Activated T-cell treated with anti-CD3 and anti-CD28 coated beads, Interleukin-2, amount 50 U/mL, for 72 hours (primary cell): Measurements from ENCODE around the gene SF3B3. TPM values are rescaled to one million over a fixed set of nuclear protein-coding genes. Genes with fewer than 3 reads are reported as not detected.
"Not testable (repeated sequence)": the region's sequence is repeated elsewhere in the genome, so short reads cannot be mapped to it uniquely, and the experiment has no call there.

Source experiments
- ATAC-seq, 2 donors: fragments of 150-1000 bp; cut with Tn5 transposase; replicated peaks in 1 of 2; 2 replicates each; pipeline ENCODE4 v1.10.0; 2021; ENCODE audit warnings: moderate library complexity in 2 of 2, mild to moderate bottlenecking in 1 of 2
- DNase-seq, 2 donors: peaks; one replicate each; pipeline ENCODE4 v3.0.0; 2021 to 2022; ENCODE audit warnings: mixed read lengths in 1 of 2
- H3K27ac Mint-ChIP-seq: one replicate; pipeline ENCODE4 v1.8.0; 2022; ENCODE audit warnings: mild to moderate bottlenecking, moderate library complexity, mixed read lengths
- H3K27me3 Mint-ChIP-seq: one replicate; pipeline ENCODE4 v1.8.0; 2022; ENCODE audit warnings: low read depth, mixed read lengths
- H3K36me3 Mint-ChIP-seq, 2 donors: one replicate each; pipeline ENCODE4 v1.8.0; 2022; ENCODE audit warnings: mixed read lengths in 2 of 2, mild to moderate bottlenecking in 1 of 2; ENCODE audit not compliant: insufficient read depth in 2 of 2
- H3K4me1 Mint-ChIP-seq: one replicate; pipeline ENCODE4 v1.8.0; 2022; ENCODE audit warnings: low read depth, mixed read lengths
- H3K4me3 Mint-ChIP-seq, 2 donors: one replicate each; pipeline ENCODE4 v1.8.0; 2022; ENCODE audit warnings: mild to moderate bottlenecking in 2 of 2, mixed read lengths in 2 of 2, moderate library complexity in 2 of 2
- H3K9me3 Mint-ChIP-seq, 2 donors: one replicate each; pipeline ENCODE4 v1.8.0; 2022; ENCODE audit warnings: mixed read lengths in 2 of 2
- total RNA-seq, 2 donors: library from RNA; stranded (reverse); gene quantifications; one replicate each; pipeline ENCODE4 v1.2.3, GENCODE V29; 2022

Gene SF3B3
- total RNA-seq, 2 donors from 2014 or later = 302 to 309 TPM

DNA sequence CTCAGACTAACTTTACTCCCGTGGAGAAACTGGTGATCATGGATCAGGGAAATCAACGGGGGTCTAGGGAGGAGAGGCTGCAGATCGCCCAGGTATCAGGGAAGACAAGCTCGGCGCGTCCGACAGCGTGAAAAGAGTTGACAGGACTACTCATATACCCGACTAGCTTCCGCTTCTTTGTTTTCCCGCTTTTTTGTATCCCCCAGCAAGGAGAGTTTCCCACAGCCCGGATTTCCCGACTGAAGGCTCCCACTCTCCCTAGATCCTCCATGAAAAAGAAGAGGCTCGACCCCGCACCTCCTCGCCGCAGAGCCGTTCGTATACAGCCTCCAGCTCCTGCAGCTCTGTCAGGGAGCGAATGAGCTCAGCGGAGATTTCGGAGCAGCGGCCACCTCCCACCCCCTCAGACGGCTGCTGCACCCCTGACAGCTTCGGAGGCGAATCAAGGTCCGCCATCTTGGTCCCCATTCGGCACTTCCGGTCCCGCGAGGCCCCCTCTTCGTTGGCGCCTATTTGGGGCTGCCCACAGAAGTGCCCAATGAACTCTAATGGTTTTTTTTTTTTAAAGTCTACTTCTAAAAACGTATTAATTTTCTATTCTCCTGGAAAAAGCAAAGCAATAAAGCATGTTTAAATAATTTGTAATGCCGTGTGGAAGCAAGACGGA lies 407 bp upstream of the SF3B3 start, which contains the start of gene COG4:
COG4 (minus strand) TSS at position 479 of the 667 bp plus-strand sequence; CDS start at position 468, 11 bp downstream.
- H3K36me3 Mint-ChIP-seq = peaks cover 21 to 32% of the 10 kb centered on the region in 2 donors
- H3K4me3 Mint-ChIP-seq = peak within 1 kb of the TSS; percentile 95 to 98
- DNase-seq (peak; percentile 92 to 95), ATAC-seq (peak; percentile 82 to 84)
- H3K9me3 Mint-ChIP-seq = no peaks in the 10 kb centered on the region
- no peaks in the 10 kb centered on the region for H3K27me3 Mint-ChIP-seq
- peak within 1 kb of the TSS; percentile 100 for H3K27ac Mint-ChIP-seq
- peaks cover 61% of the 10 kb centered on the region for H3K4me1 Mint-ChIP-seq

DNA sequence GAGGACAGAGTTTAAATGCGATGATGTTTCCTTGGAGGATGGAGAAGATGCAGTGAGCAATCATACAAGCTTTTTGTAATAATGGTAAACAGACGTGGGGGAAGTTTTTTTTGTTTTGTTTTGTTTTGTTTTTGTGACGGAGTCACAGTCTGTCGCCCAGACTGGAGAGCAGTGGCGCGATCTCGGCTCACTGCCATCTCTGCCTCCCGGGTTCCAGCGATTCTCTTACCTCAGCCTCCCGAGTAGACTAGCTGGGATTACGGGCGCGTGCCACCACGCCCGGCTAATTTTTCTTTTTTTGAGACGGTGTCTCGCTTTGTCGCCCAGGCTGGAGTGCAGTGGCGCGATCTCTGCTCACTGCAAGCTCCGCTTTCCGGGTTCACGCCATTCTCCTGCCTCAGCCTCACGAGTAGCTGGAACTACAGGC lies 796 bp downstream of the SF3B3 start:
- Mint-ChIP-seq H3K4me1 (peaks cover 73% of the 10 kb centered on the region), H3K36me3 (peaks cover 23 to 42% of the 10 kb centered on the region in 2 donors), H3K27ac (peak overlapping the region; percentile 100), H3K4me3 (peak overlapping the region; percentile 95 to 98)
- not testable (repeated sequence) for ATAC-seq, H3K27me3 Mint-ChIP-seq, H3K9me3 Mint-ChIP-seq
- peak; percentile 25 to 29 for DNase-seq

DNA sequence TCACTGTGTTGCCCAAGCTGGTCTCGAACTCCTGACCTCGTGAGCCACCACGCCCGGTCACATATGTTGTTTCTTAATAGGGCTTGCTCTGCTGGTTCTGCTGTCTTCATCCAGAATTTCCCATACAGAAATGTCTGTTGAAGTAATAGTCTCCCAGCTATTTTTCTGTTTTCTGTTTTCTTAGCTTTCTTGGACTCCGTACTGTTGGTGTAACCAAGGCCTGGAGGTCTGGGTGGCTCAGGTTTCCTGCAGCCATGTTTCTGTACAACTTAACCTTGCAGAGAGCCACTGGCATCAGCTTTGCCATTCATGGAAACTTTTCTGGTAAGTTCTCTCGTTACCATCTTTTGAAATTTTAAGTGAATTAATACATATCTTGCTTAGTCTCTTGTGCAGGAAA lies 2.8 kb downstream of the SF3B3 start:
- DNase-seq (no peak), ATAC-seq (no peak)
- Mint-ChIP-seq H3K9me3 (no peaks in the 10 kb centered on the region), H3K4me3 (peak overlapping the region; percentile 83 to 98), H3K4me1 (peaks cover 69% of the 10 kb centered on the region), H3K36me3 (peaks cover 27 to 49% of the 10 kb centered on the region in 2 donors), H3K27me3 (no peaks in the 10 kb centered on the region), H3K27ac (peak overlapping the region; percentile 92)

DNA sequence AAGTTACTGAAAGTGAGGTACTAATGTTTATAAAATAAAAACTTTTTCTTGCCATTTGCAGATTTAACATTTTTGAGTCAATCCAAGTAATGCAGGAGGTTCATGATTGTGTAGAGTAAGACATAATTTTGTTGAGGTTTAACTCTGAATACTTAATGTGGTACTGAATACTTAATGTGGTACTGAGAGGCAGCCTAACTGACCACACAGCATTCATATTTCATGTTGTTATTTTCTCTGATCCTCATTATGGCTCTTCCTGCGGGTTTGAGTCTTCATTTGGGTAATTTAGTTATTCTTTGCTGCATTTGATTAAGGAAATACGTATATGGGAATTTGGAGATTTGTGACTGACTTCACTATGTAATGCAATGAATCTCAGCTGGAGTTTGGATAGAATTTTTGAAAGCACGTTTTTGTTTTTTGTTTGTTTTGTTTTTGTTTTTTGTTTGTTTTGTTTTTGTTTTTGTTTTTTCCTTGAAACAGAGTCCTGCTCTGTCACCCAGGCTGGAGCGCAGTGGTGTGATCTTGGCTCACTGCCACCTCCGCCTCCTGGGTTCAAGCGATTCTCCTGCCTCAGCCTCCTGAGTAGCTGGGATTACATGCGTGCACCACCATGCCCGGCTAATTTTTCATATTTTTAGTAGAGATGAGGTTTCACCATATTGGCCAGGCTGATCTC lies 3.8 kb downstream of the SF3B3 start:
- Mint-ChIP-seq H3K27me3 (no peaks in the 10 kb centered on the region), H3K4me3 (peak overlapping the region; percentile 83 to 98), H3K4me1 (peaks cover 65% of the 10 kb centered on the region), H3K9me3 (no peaks in the 10 kb centered on the region), H3K36me3 (peaks cover 28 to 56% of the 10 kb centered on the region in 2 donors), H3K27ac (peak overlapping the region; percentile 92)
- DNase-seq = no peak
- ATAC-seq = no peak

DNA sequence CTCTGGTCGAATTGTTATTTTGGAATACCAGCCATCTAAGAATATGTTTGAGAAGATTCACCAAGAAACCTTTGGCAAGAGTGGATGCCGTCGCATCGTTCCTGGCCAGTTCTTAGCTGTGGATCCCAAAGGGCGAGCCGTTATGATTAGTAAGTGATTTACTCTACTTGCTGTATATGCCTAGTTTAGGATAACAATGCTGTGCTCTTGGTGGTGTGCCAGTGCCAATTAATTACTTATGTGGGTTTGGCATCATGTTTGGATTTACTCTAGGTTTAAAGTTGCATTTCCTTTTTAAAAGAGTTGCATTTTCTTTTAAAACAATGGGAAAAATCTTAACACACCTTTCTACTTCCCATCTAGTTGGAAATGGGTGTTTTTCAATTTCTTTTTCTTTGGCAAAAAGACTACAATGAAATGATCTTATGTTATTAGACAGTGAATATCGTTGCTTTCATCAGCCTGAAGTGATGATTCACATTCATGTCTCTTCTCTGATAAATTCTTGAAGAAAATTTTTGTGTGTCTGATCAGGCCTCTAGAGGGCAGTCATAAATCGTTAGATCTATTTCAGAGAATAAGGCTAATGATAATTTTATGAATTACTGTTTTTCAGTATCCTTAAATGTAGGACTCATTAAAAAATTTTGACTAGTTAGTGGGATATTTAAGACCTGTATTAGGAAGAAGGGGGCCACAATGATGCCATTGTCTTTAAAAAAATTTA lies 5.6 kb downstream of the SF3B3 start:
- no peaks in the 10 kb centered on the region for H3K9me3 Mint-ChIP-seq
- H3K4me1 Mint-ChIP-seq = peaks cover 74% of the 10 kb centered on the region
- peak overlapping the region; percentile 95 for H3K27ac Mint-ChIP-seq
- H3K4me3 Mint-ChIP-seq = peak overlapping the region; percentile 55 to 80
- no peak for ATAC-seq
- H3K27me3 Mint-ChIP-seq = no peaks in the 10 kb centered on the region
- H3K36me3 Mint-ChIP-seq = peaks cover 24 to 61% of the 10 kb centered on the region in 2 donors
- no peak for DNase-seq

DNA sequence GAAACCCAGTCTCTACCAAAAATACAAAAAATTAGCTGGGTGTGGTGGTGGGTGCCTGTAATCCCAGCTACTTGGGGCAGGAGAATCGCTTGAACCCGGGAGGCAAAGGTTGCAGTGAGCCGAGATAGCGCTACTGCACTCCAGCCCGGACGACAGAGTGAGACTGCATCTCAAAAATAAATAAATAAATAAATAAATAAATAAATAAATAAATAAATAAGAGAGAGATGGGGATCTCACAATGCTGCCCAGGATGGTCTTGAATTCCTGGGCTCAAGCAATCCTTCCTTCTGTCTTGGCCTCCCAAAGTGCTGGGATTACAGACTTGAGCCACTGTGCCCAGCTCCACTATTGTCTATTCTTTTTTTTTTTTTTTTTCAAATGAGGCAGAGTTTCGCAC lies 6.3 kb downstream of the SF3B3 start:
- not testable (repeated sequence) for H3K27me3 Mint-ChIP-seq, DNase-seq, H3K9me3 Mint-ChIP-seq, H3K4me3 Mint-ChIP-seq, ATAC-seq, H3K27ac Mint-ChIP-seq
- Mint-ChIP-seq H3K36me3 (peaks cover 23 to 59% of the 10 kb centered on the region in 2 donors), H3K4me1 (peaks cover 75% of the 10 kb centered on the region)

DNA sequence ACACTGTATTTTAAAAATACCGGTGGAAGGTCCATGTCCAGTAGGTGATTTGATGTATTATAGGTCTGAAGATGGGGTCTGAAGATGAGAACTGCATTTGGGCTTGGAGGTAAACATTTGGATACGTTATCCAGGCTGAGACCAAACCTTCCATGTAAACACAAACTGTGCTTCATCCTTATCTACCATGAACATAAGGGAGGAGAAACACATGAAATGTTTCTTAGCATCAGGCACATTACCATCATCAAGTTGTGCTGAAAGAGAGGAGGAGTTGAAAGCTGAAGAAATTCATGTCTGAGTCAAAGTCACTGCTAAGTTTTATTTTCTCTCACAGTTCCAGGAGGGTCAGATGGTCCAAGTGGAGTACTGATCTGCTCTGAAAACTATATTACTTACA lies 11.4 kb downstream of the SF3B3 start:
- peaks cover 21 to 58% of the 10 kb centered on the region in 2 donors for H3K36me3 Mint-ChIP-seq
- peaks cover 38% of the 10 kb centered on the region for H3K4me1 Mint-ChIP-seq
- H3K9me3 Mint-ChIP-seq = no peaks in the 10 kb centered on the region
- no peak overlapping the region for H3K4me3 Mint-ChIP-seq
- ATAC-seq = no peak
- no peak for DNase-seq
- H3K27ac Mint-ChIP-seq = peak overlapping the region; percentile 22
- no peaks in the 10 kb centered on the region for H3K27me3 Mint-ChIP-seq

DNA sequence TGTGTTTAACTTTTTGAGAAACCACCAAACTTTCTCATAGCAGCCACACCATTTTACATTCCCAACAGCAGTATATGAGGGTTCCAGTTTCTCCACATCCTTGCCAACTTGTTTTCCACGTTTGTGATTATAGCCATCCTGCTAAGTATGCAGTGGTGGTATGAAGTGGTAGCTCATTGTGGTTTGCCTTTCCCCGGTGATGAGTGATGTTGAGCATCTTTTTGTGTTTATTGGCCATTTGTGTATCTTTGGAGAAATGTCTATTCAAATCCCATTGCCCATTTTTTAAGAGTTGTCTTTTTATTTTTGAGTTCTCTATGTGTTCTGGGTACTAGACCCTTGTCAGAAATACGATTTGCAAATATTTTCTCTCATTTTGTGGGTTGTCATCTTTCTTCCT lies 17.4 kb downstream of the SF3B3 start:
- no peak for ATAC-seq
- H3K4me3 Mint-ChIP-seq = no peak overlapping the region
- DNase-seq = no peak
- H3K27ac Mint-ChIP-seq = no peak overlapping the region
- no peaks in the 10 kb centered on the region for H3K27me3 Mint-ChIP-seq
- H3K4me1 Mint-ChIP-seq = peaks cover 9% of the 10 kb centered on the region
- peaks cover 15 to 59% of the 10 kb centered on the region in 2 donors for H3K36me3 Mint-ChIP-seq
- H3K9me3 Mint-ChIP-seq = no peaks in the 10 kb centered on the region

DNA sequence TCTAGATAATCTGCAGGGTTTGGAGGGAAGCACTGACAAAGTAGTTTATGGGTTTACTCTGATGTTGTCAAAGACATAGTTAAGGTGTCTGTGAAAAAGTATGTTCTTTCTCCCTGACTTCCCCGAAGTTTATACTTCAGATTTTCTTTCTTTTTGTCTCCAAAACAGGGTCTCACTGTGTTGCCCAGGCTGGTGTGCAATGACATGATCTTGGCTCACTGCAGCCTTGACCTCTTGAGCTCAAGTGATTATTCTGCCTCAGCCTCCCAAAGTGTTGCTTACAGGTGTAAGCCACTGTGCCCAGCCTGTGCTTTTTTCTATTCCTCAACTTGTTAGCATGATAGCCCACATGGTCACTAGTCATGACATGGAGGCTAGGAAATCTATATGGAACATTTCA lies 20.9 kb downstream of the SF3B3 start:
- Mint-ChIP-seq H3K27ac (peak overlapping the region; percentile 46), H3K9me3 (no peaks in the 10 kb centered on the region), H3K36me3 (peaks cover 12 to 60% of the 10 kb centered on the region in 2 donors), H3K4me3 (no peak overlapping the region), H3K4me1 (peaks cover 12% of the 10 kb centered on the region), H3K27me3 (no peaks in the 10 kb centered on the region)
- ATAC-seq (no peak), DNase-seq (no peak)

DNA sequence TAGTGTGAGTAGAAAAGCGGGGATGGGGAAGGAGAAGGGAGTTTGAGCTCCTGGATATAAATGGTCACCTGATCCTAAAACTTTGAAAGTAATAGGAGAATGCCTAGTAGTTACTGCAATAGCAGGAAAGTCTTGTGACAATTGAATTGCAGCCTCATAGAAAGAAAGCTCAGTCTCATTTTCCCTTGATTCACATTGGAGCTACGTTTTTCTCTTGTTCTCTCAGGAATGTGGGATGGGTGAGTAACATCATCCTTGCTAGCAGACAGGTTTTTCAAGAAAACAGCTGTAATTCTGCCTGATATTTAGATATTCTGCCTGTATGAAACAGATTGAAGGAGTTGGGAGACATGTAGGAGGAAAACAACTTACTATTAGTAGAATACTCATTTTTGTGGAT lies 25.3 kb downstream of the SF3B3 start:
- peak overlapping the region; percentile 82 for H3K27ac Mint-ChIP-seq

DNA sequence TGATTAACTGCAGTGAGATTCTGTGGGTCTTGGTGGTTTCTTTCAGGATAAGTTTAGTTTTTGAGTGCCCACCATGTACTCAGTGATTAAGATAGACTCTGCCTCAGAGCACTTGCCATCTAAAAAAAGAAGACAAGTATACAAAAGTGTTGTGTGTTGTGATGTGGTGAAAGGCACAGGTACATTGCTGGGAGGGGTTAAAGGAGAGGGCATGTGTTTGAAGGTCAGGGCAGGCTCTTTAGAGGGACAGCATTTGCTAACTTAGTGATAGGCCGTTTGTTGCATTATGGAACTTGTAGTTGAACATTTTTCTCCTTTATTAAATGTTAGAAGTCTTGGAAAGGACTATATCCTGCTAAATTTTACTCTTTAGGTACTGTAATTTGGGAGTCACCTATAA lies 26.5 kb downstream of the SF3B3 start:
- H3K4me1 Mint-ChIP-seq = peaks cover 12% of the 10 kb centered on the region
- H3K9me3 Mint-ChIP-seq = no peaks in the 10 kb centered on the region
- peaks cover 13 to 44% of the 10 kb centered on the region in 2 donors for H3K36me3 Mint-ChIP-seq
- no peaks in the 10 kb centered on the region for H3K27me3 Mint-ChIP-seq
- no peak for ATAC-seq
- peak overlapping the region; percentile 51 for H3K27ac Mint-ChIP-seq
- no peak overlapping the region for H3K4me3 Mint-ChIP-seq
- DNase-seq = no peak

More for the DNA sequence above, 25.3 kb downstream of the SF3B3 start:
- Mint-ChIP-seq H3K4me3 (no peak overlapping the region), H3K4me1 (peaks cover 12% of the 10 kb centered on the region), H3K36me3 (peaks cover 14 to 45% of the 10 kb centered on the region in 2 donors), H3K9me3 (no peaks in the 10 kb centered on the region), H3K27me3 (no peaks in the 10 kb centered on the region)
- no peak for ATAC-seq
- DNase-seq = no peak

DNA sequence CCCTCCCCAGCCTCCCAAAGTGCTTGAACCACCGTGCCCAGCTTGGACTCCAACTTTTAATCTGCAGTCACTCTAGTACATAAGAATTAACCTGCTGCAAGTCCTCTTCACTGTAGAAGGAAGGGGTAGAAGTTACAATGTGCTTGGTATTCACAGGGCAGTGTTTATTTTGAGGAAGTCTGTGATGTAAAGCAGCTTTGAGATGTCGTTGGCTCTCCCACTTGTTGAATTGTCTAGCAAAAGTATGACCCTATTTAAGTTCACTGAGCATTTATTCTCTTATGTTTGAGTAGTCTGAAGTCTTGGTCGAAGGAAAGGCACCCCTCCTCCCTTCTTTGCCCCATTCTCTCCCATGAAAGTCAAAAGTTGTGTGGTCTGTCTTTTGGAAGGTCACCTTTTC lies 28.2 kb downstream of the SF3B3 start:
- no peaks in the 10 kb centered on the region for H3K9me3 Mint-ChIP-seq
- no peak overlapping the region for H3K27ac Mint-ChIP-seq
- peaks cover 18 to 47% of the 10 kb centered on the region in 2 donors for H3K36me3 Mint-ChIP-seq
- H3K4me3 Mint-ChIP-seq = no peak overlapping the region
- no peak for ATAC-seq
- no peaks in the 10 kb centered on the region for H3K27me3 Mint-ChIP-seq
- peaks cover 12% of the 10 kb centered on the region for H3K4me1 Mint-ChIP-seq
- no peak for DNase-seq

DNA sequence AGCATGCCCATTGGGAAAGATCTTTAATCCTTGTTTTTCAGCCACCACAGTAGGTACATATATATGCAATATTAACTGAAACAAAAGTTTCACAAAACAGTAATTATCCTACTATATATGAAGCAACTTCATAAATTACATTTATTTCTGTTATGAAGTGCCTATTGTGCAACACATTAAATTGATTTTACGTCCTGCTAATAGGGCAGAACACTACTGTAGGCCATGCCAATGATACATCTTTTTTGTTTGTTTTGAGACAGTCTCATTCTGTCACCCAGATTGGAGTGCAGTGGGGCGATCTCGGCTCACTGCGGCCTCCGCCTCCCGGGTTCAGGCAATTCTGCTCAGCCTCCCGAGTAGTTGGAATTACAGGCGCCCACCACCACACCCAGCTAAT lies 29.1 kb downstream of the SF3B3 start:
- Mint-ChIP-seq H3K4me1 (peaks cover 9% of the 10 kb centered on the region), H3K27ac (no peak overlapping the region), H3K27me3 (no peaks in the 10 kb centered on the region), H3K9me3 (no peaks in the 10 kb centered on the region), H3K36me3 (peaks cover 18 to 48% of the 10 kb centered on the region in 2 donors), H3K4me3 (no peak overlapping the region)
- DNase-seq (no peak), ATAC-seq (no peak)
